GM23338 (cell line): ENCODE data around the gene FAM168A. TPM values are rescaled to one million over a fixed set of nuclear protein-coding genes. Genes with fewer than 3 reads are reported as not detected.

ENCODE experiments used
- ATAC-seq: fragments of 200-7000 bp; cut with Tn5 transposase; 3 replicates; pipeline ENCODE4 v1.9.1; 2020
- DNase-seq: peaks from one replicate; pipeline ENCODE4 v3.0.0-alpha.2; 2015; ENCODE audit warnings: low spot score
- H2AFZ ChIP-seq: fragments of 200-600 bp; sonication (generic); 2 replicates; pipeline ENCODE4 v1.8.0; 2016; ENCODE audit warnings: antibody characterized with exemption, mild to moderate bottlenecking, moderate library complexity
- H3F3A ChIP-seq: fragments of 200-600 bp; sonication (generic); replicated peaks from 2 replicates; pipeline ENCODE4 v1.8.0; 2017; ENCODE audit warnings: antibody characterized with exemption, mixed run types, low read depth
- H3K27ac ChIP-seq: fragments of 200-600 bp; sonication (generic); 2 replicates; pipeline ENCODE4 v1.6.1; 2016; ENCODE audit warnings: low read depth
- H3K27me3 ChIP-seq: fragments of 200-600 bp; sonication (generic); 2 replicates; pipeline ENCODE4 v1.8.0; 2016; ENCODE audit warnings: mild to moderate bottlenecking, mixed run types, moderate library complexity; ENCODE audit not compliant: insufficient read depth
- H3K36me3 ChIP-seq: fragments of 200-600 bp; sonication (generic); 2 replicates; pipeline ENCODE4 v1.8.0; 2016; ENCODE audit warnings: mild to moderate bottlenecking; ENCODE audit not compliant: insufficient read depth
- H3K4me1 ChIP-seq: fragments of 200-600 bp; sonication (generic); 2 replicates; pipeline ENCODE4 v1.8.0; 2016; ENCODE audit warnings: mild to moderate bottlenecking, moderate library complexity; ENCODE audit not compliant: insufficient read depth
- H3K4me2 ChIP-seq: fragments of 200-600 bp; sonication (generic); 2 replicates; pipeline ENCODE4 v1.7.1; 2017; ENCODE audit warnings: mixed run types
- H3K4me3 ChIP-seq: fragments of 200-600 bp; sonication (generic); 2 replicates; pipeline ENCODE4 v1.6.1; 2016; ENCODE audit warnings: mixed run types
- H3K79me2 ChIP-seq: fragments of 200-600 bp; sonication (generic); replicated peaks from 2 replicates; pipeline ENCODE4 v1.8.0; 2017; ENCODE audit warnings: mild to moderate bottlenecking; ENCODE audit not compliant: insufficient read depth
- H3K9me2 ChIP-seq: fragments of 200-600 bp; sonication (generic); 2 replicates; pipeline ENCODE4 v1.8.0; 2017; ENCODE audit not compliant: insufficient read depth
- H4K20me1 ChIP-seq: fragments of 200-600 bp; sonication (generic); replicated peaks from 2 replicates; pipeline ENCODE4 v1.8.0; 2017; ENCODE audit warnings: mild to moderate bottlenecking; ENCODE audit not compliant: insufficient read depth
- H3K27ac Mint-ChIP-seq: 2 replicates; pipeline ENCODE4 v1.8.0; 2020; ENCODE audit warnings: inconsistent platforms, mild to moderate bottlenecking, moderate library complexity, mixed read lengths
- H3K27me3 Mint-ChIP-seq: 3 replicates; pipeline ENCODE4 v1.8.0; 2022; ENCODE audit warnings: low read depth, mild to moderate bottlenecking, moderate library complexity, mixed read lengths, inconsistent platforms; ENCODE audit not compliant: insufficient read depth, poor library complexity
- H3K36me3 Mint-ChIP-seq: 3 replicates; pipeline ENCODE4 v1.8.0; 2021; ENCODE audit warnings: low read depth, mild to moderate bottlenecking, inconsistent platforms, moderate library complexity, mixed read lengths
- H3K4me1 Mint-ChIP-seq: 3 replicates; pipeline ENCODE4 v1.8.0; 2020; ENCODE audit warnings: mild to moderate bottlenecking, inconsistent platforms, mixed read lengths
- H3K4me3 Mint-ChIP-seq: 3 replicates; pipeline ENCODE4 v1.8.0; 2021; ENCODE audit warnings: moderate library complexity, mild to moderate bottlenecking, inconsistent platforms, mixed read lengths
- H3K9me3 Mint-ChIP-seq: 3 replicates; pipeline ENCODE4 v1.8.0; 2020; ENCODE audit warnings: moderate library complexity, mild to moderate bottlenecking, inconsistent platforms, mixed read lengths
- CREB1 ChIP-seq: fragments of 250-450 bp; sonication (Bioruptor Pico); IDR thresholded peaks from 2 replicates; pipeline ENCODE4 v1.5.0; 2020; ENCODE audit warnings: low read depth, mild to moderate bottlenecking, moderate library complexity
- EZH2 ChIP-seq: fragments of 200-600 bp; sonication (generic); IDR thresholded peaks from one replicate; pipeline ENCODE4 v1.8.0; 2017; ENCODE audit warnings: antibody characterized with exemption, mild to moderate bottlenecking, low read depth; ENCODE audit not compliant: unreplicated experiment
- EZH2phosphoT487 ChIP-seq: fragments of 200-600 bp; sonication (generic); IDR thresholded peaks from one replicate; pipeline ENCODE4 v1.8.1; 2018; ENCODE audit warnings: antibody characterized with exemption; ENCODE audit not compliant: unreplicated experiment
- JUNB ChIP-seq: IDR thresholded peaks from one replicate; pipeline ENCODE4 v1.6.1; 2016; ENCODE audit warnings: antibody characterized with exemption; ENCODE audit not compliant: unreplicated experiment
- NANOG ChIP-seq: IDR thresholded peaks from 2 replicates; pipeline ENCODE4 v1.6.1; 2016; ENCODE audit warnings: antibody characterized with exemption, borderline replicate concordance
- POLR2AphosphoS5 ChIP-seq: IDR thresholded peaks from 2 replicates; pipeline ENCODE4 v1.6.1; 2016; ENCODE audit warnings: antibody characterized with exemption, low read depth
- STAT1 ChIP-seq: IDR thresholded peaks from one replicate; pipeline ENCODE4 v1.6.1; 2016; ENCODE audit warnings: antibody characterized with exemption; ENCODE audit not compliant: unreplicated experiment
- ZNF114 ChIP-seq: fragments of 250-450 bp; sonication (Bioruptor Pico); IDR thresholded peaks from 2 replicates; pipeline ENCODE4 v1.5.0; 2020; ENCODE audit warnings: mild to moderate bottlenecking, moderate library complexity
- ZNF331 ChIP-seq: fragments of 250-450 bp; sonication (Bioruptor Pico); IDR thresholded peaks from 2 replicates; pipeline ENCODE4 v1.5.0; 2020; ENCODE audit warnings: low read depth, mild to moderate bottlenecking, moderate library complexity
- polyA plus RNA-seq: library from polyadenylated mRNA; unstranded; fragments of >200 nt; fragmentation: Nextera tagmentation; extraction: Ambion mirVana; gene quantifications from 2 replicates; pipeline ENCODE4 v1.2.1, GENCODE V29; 2016
- total RNA-seq: library from RNA; depleted of rRNA; stranded (reverse); fragments of >200 nt; shearing (Covaris generic); gene quantifications from 2 replicates; pipeline ENCODE4 v1.2.3, GENCODE V29; 2014
- TF ChIP-seq, protein P1 (sequence below): IDR thresholded peaks from one replicate; pipeline ENCODE4 v1.6.1; 2018; ENCODE audit warnings: antibody characterized with exemption; ENCODE audit not compliant: unreplicated experiment
- TF ChIP-seq, protein P2 (sequence below): fragments of 250-450 bp; sonication (Bioruptor Pico); IDR thresholded peaks from 2 replicates; pipeline ENCODE4 v1.5.0; 2020; ENCODE audit warnings: mild to moderate bottlenecking, moderate library complexity
- TF ChIP-seq, protein P3 (sequence below): IDR thresholded peaks from 2 replicates; pipeline ENCODE4 v1.6.1; 2016; ENCODE audit warnings: antibody characterized with exemption
- TF ChIP-seq, protein P4 (sequence below), 2 experiments: fragments of 200-600 bp in 1 of 2; sonication (generic) in 1 of 2; conservative IDR thresholded peaks; 2 replicates each; pipeline versions ENCODE4 v1.5.1 to v1.6.1; 2016 to 2017; ENCODE audit warnings: antibody characterized with exemption in 2 of 2, low read depth in 2 of 2, mild to moderate bottlenecking in 2 of 2, moderate library complexity in 1 of 2

FAM168A gene
- total and polyA plus RNA-seq, 2 experiments from 2014 or later = 8.0 to 20.3 TPM

DNA sequence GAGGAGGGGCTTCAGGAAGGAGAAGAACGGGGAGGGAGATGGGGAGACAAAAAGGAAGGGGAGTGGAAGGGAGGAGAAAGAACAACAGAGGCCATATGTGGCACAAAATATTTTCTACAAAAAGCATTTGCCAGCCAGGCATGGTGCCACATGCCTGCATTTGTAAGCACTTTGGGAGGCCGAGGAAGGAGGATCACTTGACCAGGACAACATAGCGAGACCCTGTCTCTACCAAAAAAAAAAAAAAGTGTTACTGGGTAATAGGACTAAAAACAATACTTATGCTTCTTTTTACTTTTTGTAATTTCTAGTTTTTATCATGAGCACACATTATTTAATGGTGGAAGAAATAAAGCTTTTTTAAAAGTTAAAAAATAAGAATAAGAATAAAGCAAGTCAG is 5.3 kb downstream of the FAM168A start:
- H3K27ac Mint-ChIP-seq = no peak overlapping the region
- no peaks in the 10 kb centered on the region for H3K9me2 ChIP-seq
- H3K27me3 ChIP-seq = no peaks in the 10 kb centered on the region
- H3F3A ChIP-seq = no peaks in the 10 kb centered on the region
- no peaks in the 10 kb centered on the region for H3K36me3 ChIP-seq
- no peak for DNase-seq
- H3K4me3 Mint-ChIP-seq = no peak overlapping the region
- H3K27me3 Mint-ChIP-seq = peaks cover 3% of the 10 kb centered on the region
- peaks cover 36% of the 10 kb centered on the region for H3K4me1 Mint-ChIP-seq
- H3K4me2 ChIP-seq = no peak overlapping the region
- no peak overlapping the region for H2AFZ ChIP-seq
- peaks cover 4% of the 10 kb centered on the region; the same call in 2 of the 3 replicates for H3K36me3 Mint-ChIP-seq
- peaks cover 44% of the 10 kb centered on the region for H3K4me1 ChIP-seq
- peaks cover 98% of the 10 kb centered on the region for H3K79me2 ChIP-seq
- TF ChIP-seq CREB1 (no peak), ZNF331 (CRISPR knock-in tag) (no peak), EZH2phosphoT487 (no peak), JUNB (no peak), STAT1 (no peak), POLR2AphosphoS5 (no peak), NANOG (no peak), EZH2 (no peak), ZNF114 (CRISPR knock-in tag) (no peak)
- TF ChIP-seq, protein P1, sequence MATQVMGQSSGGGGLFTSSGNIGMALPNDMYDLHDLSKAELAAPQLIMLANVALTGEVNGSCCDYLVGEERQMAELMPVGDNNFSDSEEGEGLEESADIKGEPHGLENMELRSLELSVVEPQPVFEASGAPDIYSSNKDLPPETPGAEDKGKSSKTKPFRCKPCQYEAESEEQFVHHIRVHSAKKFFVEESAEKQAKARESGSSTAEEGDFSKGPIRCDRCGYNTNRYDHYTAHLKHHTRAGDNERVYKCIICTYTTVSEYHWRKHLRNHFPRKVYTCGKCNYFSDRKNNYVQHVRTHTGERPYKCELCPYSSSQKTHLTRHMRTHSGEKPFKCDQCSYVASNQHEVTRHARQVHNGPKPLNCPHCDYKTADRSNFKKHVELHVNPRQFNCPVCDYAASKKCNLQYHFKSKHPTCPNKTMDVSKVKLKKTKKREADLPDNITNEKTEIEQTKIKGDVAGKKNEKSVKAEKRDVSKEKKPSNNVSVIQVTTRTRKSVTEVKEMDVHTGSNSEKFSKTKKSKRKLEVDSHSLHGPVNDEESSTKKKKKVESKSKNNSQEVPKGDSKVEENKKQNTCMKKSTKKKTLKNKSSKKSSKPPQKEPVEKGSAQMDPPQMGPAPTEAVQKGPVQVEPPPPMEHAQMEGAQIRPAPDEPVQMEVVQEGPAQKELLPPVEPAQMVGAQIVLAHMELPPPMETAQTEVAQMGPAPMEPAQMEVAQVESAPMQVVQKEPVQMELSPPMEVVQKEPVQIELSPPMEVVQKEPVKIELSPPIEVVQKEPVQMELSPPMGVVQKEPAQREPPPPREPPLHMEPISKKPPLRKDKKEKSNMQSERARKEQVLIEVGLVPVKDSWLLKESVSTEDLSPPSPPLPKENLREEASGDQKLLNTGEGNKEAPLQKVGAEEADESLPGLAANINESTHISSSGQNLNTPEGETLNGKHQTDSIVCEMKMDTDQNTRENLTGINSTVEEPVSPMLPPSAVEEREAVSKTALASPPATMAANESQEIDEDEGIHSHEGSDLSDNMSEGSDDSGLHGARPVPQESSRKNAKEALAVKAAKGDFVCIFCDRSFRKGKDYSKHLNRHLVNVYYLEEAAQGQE = no peak
- TF ChIP-seq, protein P2, sequence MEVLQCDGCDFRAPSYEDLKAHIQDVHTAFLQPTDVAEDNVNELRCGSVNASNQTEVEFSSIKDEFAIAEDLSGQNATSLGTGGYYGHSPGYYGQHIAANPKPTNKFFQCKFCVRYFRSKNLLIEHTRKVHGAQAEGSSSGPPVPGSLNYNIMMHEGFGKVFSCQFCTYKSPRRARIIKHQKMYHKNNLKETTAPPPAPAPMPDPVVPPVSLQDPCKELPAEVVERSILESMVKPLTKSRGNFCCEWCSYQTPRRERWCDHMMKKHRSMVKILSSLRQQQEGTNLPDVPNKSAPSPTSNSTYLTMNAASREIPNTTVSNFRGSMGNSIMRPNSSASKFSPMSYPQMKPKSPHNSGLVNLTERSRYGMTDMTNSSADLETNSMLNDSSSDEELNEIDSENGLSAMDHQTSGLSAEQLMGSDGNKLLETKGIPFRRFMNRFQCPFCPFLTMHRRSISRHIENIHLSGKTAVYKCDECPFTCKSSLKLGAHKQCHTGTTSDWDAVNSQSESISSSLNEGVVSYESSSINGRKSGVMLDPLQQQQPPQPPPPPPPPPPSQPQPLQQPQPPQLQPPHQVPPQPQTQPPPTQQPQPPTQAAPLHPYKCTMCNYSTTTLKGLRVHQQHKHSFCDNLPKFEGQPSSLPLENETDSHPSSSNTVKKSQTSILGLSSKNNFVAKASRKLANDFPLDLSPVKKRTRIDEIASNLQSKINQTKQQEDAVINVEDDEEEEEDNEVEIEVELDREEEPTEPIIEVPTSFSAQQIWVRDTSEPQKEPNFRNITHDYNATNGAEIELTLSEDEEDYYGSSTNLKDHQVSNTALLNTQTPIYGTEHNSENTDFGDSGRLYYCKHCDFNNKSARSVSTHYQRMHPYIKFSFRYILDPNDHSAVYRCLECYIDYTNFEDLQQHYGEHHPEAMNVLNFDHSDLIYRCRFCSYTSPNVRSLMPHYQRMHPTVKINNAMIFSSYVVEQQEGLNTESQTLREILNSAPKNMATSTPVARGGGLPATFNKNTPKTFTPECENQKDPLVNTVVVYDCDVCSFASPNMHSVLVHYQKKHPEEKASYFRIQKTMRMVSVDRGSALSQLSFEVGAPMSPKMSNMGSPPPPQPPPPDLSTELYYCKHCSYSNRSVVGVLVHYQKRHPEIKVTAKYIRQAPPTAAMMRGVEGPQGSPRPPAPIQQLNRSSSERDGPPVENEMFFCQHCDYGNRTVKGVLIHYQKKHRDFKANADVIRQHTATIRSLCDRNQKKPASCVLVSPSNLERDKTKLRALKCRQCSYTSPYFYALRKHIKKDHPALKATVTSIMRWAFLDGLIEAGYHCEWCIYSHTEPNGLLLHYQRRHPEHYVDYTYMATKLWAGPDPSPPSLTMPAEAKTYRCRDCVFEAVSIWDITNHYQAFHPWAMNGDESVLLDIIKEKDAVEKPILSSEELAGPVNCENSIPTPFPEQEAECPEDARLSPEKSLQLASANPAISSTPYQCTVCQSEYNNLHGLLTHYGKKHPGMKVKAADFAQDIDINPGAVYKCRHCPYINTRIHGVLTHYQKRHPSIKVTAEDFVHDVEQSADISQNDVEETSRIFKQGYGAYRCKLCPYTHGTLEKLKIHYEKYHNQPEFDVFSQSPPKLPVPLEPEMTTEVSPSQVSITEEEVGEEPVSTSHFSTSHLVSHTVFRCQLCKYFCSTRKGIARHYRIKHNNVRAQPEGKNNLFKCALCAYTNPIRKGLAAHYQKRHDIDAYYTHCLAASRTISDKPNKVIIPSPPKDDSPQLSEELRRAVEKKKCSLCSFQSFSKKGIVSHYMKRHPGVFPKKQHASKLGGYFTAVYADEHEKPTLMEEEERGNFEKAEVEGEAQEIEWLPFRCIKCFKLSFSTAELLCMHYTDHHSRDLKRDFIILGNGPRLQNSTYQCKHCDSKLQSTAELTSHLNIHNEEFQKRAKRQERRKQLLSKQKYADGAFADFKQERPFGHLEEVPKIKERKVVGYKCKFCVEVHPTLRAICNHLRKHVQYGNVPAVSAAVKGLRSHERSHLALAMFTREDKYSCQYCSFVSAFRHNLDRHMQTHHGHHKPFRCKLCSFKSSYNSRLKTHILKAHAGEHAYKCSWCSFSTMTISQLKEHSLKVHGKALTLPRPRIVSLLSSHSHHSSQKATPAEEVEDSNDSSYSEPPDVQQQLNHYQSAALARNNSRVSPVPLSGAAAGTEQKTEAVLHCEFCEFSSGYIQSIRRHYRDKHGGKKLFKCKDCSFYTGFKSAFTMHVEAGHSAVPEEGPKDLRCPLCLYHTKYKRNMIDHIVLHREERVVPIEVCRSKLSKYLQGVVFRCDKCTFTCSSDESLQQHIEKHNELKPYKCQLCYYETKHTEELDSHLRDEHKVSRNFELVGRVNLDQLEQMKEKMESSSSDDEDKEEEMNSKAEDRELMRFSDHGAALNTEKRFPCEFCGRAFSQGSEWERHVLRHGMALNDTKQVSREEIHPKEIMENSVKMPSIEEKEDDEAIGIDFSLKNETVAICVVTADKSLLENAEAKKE (CRISPR knock-in tag) = no peak
- TF ChIP-seq, protein P3, sequence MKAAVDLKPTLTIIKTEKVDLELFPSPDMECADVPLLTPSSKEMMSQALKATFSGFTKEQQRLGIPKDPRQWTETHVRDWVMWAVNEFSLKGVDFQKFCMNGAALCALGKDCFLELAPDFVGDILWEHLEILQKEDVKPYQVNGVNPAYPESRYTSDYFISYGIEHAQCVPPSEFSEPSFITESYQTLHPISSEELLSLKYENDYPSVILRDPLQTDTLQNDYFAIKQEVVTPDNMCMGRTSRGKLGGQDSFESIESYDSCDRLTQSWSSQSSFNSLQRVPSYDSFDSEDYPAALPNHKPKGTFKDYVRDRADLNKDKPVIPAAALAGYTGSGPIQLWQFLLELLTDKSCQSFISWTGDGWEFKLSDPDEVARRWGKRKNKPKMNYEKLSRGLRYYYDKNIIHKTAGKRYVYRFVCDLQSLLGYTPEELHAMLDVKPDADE = no peak
- TF ChIP-seq, protein P4, sequence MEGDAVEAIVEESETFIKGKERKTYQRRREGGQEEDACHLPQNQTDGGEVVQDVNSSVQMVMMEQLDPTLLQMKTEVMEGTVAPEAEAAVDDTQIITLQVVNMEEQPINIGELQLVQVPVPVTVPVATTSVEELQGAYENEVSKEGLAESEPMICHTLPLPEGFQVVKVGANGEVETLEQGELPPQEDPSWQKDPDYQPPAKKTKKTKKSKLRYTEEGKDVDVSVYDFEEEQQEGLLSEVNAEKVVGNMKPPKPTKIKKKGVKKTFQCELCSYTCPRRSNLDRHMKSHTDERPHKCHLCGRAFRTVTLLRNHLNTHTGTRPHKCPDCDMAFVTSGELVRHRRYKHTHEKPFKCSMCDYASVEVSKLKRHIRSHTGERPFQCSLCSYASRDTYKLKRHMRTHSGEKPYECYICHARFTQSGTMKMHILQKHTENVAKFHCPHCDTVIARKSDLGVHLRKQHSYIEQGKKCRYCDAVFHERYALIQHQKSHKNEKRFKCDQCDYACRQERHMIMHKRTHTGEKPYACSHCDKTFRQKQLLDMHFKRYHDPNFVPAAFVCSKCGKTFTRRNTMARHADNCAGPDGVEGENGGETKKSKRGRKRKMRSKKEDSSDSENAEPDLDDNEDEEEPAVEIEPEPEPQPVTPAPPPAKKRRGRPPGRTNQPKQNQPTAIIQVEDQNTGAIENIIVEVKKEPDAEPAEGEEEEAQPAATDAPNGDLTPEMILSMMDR (conservative IDR thresholded peaks at IDR 0.05; ENCODE audit: low read depth in 2 of 2) = no peak
- no peak for ATAC-seq
- peaks cover 3% of the 10 kb centered on the region for H4K20me1 ChIP-seq
- H3K4me3 ChIP-seq = no peak overlapping the region
- no peak overlapping the region for H3K27ac ChIP-seq
- H3K9me3 Mint-ChIP-seq = no peaks in the 10 kb centered on the region
